Lower lobe of right lung (tissue), 2 donors: ENCODE results near the gene ATP8B3. TPM values are rescaled to one million over a fixed set of nuclear protein-coding genes. Genes with fewer than 3 reads are reported as not detected.

Experiments
- ATAC-seq, 2 donors: fragments of 200-7000 bp; cut with Tn5 transposase; one replicate each; pipeline ENCODE4 v1.9.1; 2020 to 2022; ENCODE audit warnings: mild to moderate bottlenecking in 2 of 2, moderate library complexity in 2 of 2
- DNase-seq: peaks from one replicate; pipeline ENCODE4 v3.0.0-alpha.2; 2020
- H3K27ac ChIP-seq: fragments of 200-600 bp; one replicate; pipeline ENCODE4 v1.8.0; 2022
- H3K27me3 ChIP-seq: fragments of 200-600 bp; one replicate; pipeline ENCODE4 v1.8.0; 2022; ENCODE audit warnings: low read depth
- H3K36me3 ChIP-seq: fragments of 200-600 bp; one replicate; pipeline ENCODE4 v1.8.0; 2022; ENCODE audit warnings: mild to moderate bottlenecking
- H3K4me1 ChIP-seq: fragments of 200-600 bp; one replicate; pipeline ENCODE4 v1.8.0; 2022
- H3K4me3 ChIP-seq: fragments of 200-600 bp; one replicate; pipeline ENCODE4 v1.8.0; 2022; ENCODE audit warnings: mild to moderate bottlenecking
- H3K9me3 ChIP-seq: fragments of 200-600 bp; one replicate; pipeline ENCODE4 v1.8.0; 2022
- CTCF ChIP-seq: fragments of 200-600 bp; IDR thresholded peaks from one replicate; pipeline ENCODE4 v1.8.0; 2022; ENCODE audit warnings: antibody characterized with exemption, mild to moderate bottlenecking
- intact Hi-C: fragments of 100-400 bp; cut with DNase I; formaldehyde crosslinking; loops from one replicate; pipeline ENCODE4 v1.11.0; 2022
- total RNA-seq: library from RNA; stranded (reverse); fragmentation: NEBNext Ultra II Directional; extraction: Animal tissue kit (Norgen Biotek cat#: 25700); gene quantifications from one replicate; pipeline ENCODE4 v1.2.1, GENCODE V29; 2021
- donor health status: DM: no; HTN: yes; CAD: no; lungs with severe emphysema.

The ATP8B3 gene
- total RNA-seq, 1 donor from 2014 or later = 2.1 TPM

GRCh38 chr19:1744822-1745563 lies 67.1 kb downstream of the ATP8B3 start:
- peaks cover 22% of the 10 kb centered on the region for H3K4me1 ChIP-seq
- H3K36me3 ChIP-seq = no peaks in the 10 kb centered on the region
- H3K27ac ChIP-seq = no peak overlapping the region
- DNase-seq = no peak
- no peak for ATAC-seq
- H3K27me3 ChIP-seq = peaks cover 78% of the 10 kb centered on the region
- H3K9me3 ChIP-seq = no peaks in the 10 kb centered on the region
- TF ChIP-seq CTCF = no peak
- H3K4me3 ChIP-seq = no peak overlapping the region
- intact Hi-C loops = no loop called here

- no peak for TF ChIP-seq CTCF
- Histone ChIP-seq H3K4me1 (peaks cover 14% of the 10 kb centered on the region), H3K27ac (no peak overlapping the region), H3K9me3 (no peaks in the 10 kb centered on the region), H3K36me3 (no peaks in the 10 kb centered on the region), H3K27me3 (peaks cover 70% of the 10 kb centered on the region), H3K4me3 (no peak overlapping the region)
- ATAC-seq (no peak), DNase-seq (no peak)
- intact Hi-C loops = no loop called here
Measured at GRCh38 chr19:1744133-1744665, 67.9 kb downstream of the ATP8B3 start.

GRCh38 chr19:1742989-1743696 lies 68.9 kb downstream of the ATP8B3 start:
- intact Hi-C loops = no loop called here
- Histone ChIP-seq H3K36me3 (no peaks in the 10 kb centered on the region), H3K4me1 (peaks cover 3% of the 10 kb centered on the region), H3K27ac (no peak overlapping the region), H3K9me3 (no peaks in the 10 kb centered on the region), H3K4me3 (no peak overlapping the region), H3K27me3 (peaks cover 67% of the 10 kb centered on the region)
- TF ChIP-seq CTCF = no peak
- DNase-seq = no peak
- no peak for ATAC-seq

GRCh38 chr19:1739960-1740629 lies 72.0 kb downstream of the ATP8B3 start:
- Histone ChIP-seq H3K4me1 (no peaks in the 10 kb centered on the region), H3K36me3 (no peaks in the 10 kb centered on the region), H3K4me3 (no peak overlapping the region), H3K9me3 (no peaks in the 10 kb centered on the region), H3K27ac (no peak overlapping the region), H3K27me3 (peaks cover 70% of the 10 kb centered on the region)
- DNase-seq = no peak
- intact Hi-C loops = no loop called here
- no peak for TF ChIP-seq CTCF
- ATAC-seq = no peak

- TF ChIP-seq CTCF = no peak
- H3K4me3 ChIP-seq = no peak overlapping the region
- ATAC-seq (no peak), DNase-seq (no peak)
- peaks cover 71% of the 10 kb centered on the region for H3K27me3 ChIP-seq
- no peak overlapping the region for H3K27ac ChIP-seq
- H3K36me3 ChIP-seq = no peaks in the 10 kb centered on the region
- intact Hi-C loops = no loop called here
- H3K4me1 ChIP-seq = no peaks in the 10 kb centered on the region
- H3K9me3 ChIP-seq = no peaks in the 10 kb centered on the region
Measured at GRCh38 chr19:1736927-1737326, 75.1 kb downstream of the ATP8B3 start.
